HepG2 (cell line): ENCODE data around the gene COASY. TPM values are rescaled to one million over a fixed set of nuclear protein-coding genes. Genes with fewer than 3 reads are reported as not detected.

Experiments used
- AHR ChIP-seq: IDR thresholded peaks from 2 replicates; pipeline ENCODE4 v1.6.1; 2018; ENCODE audit warnings: missing genetic modification reagents, missing compliant biosample characterization
- ARID2 ChIP-seq: sonication (generic); formaldehyde crosslinking; IDR thresholded peaks from 2 replicates; pipeline ENCODE4 v1.8.1; 2022; ENCODE audit warnings: mild to moderate bottlenecking, missing genetic modification reagents, borderline replicate concordance
- BCLAF1 ChIP-seq: fragments of 450-650 bp; IDR thresholded peaks from 2 replicates; pipeline ENCODE4 v1.6.1; 2017; ENCODE audit warnings: mild to moderate bottlenecking
- CEBPZ ChIP-seq: IDR thresholded peaks from 2 replicates; pipeline ENCODE4 v1.6.1; 2012; ENCODE audit warnings: low read length, improper control_type of control experiment
- CHCHD3 ChIP-seq: sonication (generic); formaldehyde crosslinking; IDR thresholded peaks from 2 replicates; pipeline ENCODE4 v1.8.0; 2022; ENCODE audit warnings: mild to moderate bottlenecking, missing genetic modification reagents, moderate library complexity
- GFI1 ChIP-seq: sonication (generic); formaldehyde crosslinking; IDR thresholded peaks from 2 replicates; pipeline ENCODE4 v1.5.0; 2020; ENCODE audit warnings: missing genetic modification reagents, mild to moderate bottlenecking, borderline replicate concordance
- GLI4 ChIP-seq: sonication (generic); formaldehyde crosslinking; IDR thresholded peaks from 2 replicates; pipeline ENCODE4 v1.5.1; 2020; ENCODE audit warnings: missing genetic modification reagents, mild to moderate bottlenecking, moderate library complexity, borderline replicate concordance
- HIVEP1 ChIP-seq: sonication (generic); formaldehyde crosslinking; IDR thresholded peaks from 2 replicates; pipeline ENCODE4 v1.4.0; 2020; ENCODE audit warnings: mild to moderate bottlenecking, missing genetic modification reagents
- JARID2 ChIP-seq: sonication (generic); formaldehyde crosslinking; IDR thresholded peaks from 2 replicates; pipeline ENCODE4 v1.8.1; 2023; ENCODE audit warnings: missing genetic modification reagents, inconsistent platforms; ENCODE audit not compliant: insufficient replicate concordance
- LCORL ChIP-seq, 2 experiments: fragments of 450-650 bp in 1 of 2; sonication (generic) in 1 of 2; formaldehyde crosslinking in 1 of 2; IDR thresholded peaks; 2 replicates each; pipeline versions ENCODE4 v1.5.0 to v1.6.1; 2017 to 2020; ENCODE audit warnings: antibody characterized with exemption in 1 of 2, missing genetic modification reagents in 1 of 2
- NFE2L2 ChIP-seq: fragments of 150-350 bp; IDR thresholded peaks from 2 replicates; pipeline ENCODE4 v1.6.1; 2014; ENCODE audit warnings: low read length
- PREB ChIP-seq: sonication (generic); formaldehyde crosslinking; IDR thresholded peaks from 2 replicates; pipeline ENCODE4 v1.4.0; 2020; ENCODE audit warnings: missing genetic modification reagents
- SAP130 ChIP-seq: IDR thresholded peaks from 2 replicates; pipeline ENCODE4 v1.6.1; 2016; ENCODE audit warnings: low read depth
- SATB2 ChIP-seq: sonication (generic); formaldehyde crosslinking; IDR thresholded peaks from 2 replicates; pipeline ENCODE4 v1.5.0; 2020; ENCODE audit warnings: missing genetic modification reagents
- SIN3A ChIP-seq: IDR thresholded peaks from 2 replicates; pipeline ENCODE4 v1.6.1; 2011; ENCODE audit warnings: low read depth, mild to moderate bottlenecking, control low read depth, low read length, borderline replicate concordance
- SIX1 ChIP-seq: sonication (generic); formaldehyde crosslinking; IDR thresholded peaks from 2 replicates; pipeline ENCODE4 v1.4.0; 2020; ENCODE audit warnings: missing genetic modification reagents, borderline replicate concordance
- SOX6 ChIP-seq, 2 experiments: fragments of 450-650 bp in 1 of 2; sonication (generic) in 1 of 2; formaldehyde crosslinking in 1 of 2; IDR thresholded peaks; 2 replicates each; pipeline versions ENCODE4 v1.4.0 to v1.6.1; 2017 to 2020; ENCODE audit warnings: antibody characterized with exemption in 1 of 2, mild to moderate bottlenecking in 1 of 2, missing genetic modification reagents in 1 of 2
- TFAP4 ChIP-seq: sonication (generic); IDR thresholded peaks from 2 replicates; pipeline ENCODE4 v1.6.1; 2016; ENCODE audit warnings: low read depth, borderline replicate concordance
- YEATS4 ChIP-seq: sonication (generic); formaldehyde crosslinking; IDR thresholded peaks from 2 replicates; pipeline ENCODE4 v1.4.0; 2020; ENCODE audit warnings: missing genetic modification reagents, borderline replicate concordance
- ZNF138 ChIP-seq: sonication (generic); formaldehyde crosslinking; IDR thresholded peaks from 2 replicates; pipeline ENCODE4 v1.5.0; 2020; ENCODE audit warnings: mild to moderate bottlenecking, low read depth, missing genetic modification reagents
- ZNF24 ChIP-seq: fragments of 450-650 bp; IDR thresholded peaks from 2 replicates; pipeline ENCODE4 v1.6.1; 2017; ENCODE audit warnings: antibody characterized with exemption, mild to moderate bottlenecking
- ZNF354B ChIP-seq: sonication (generic); formaldehyde crosslinking; IDR thresholded peaks from 2 replicates; pipeline ENCODE4 v1.8.0; 2022; ENCODE audit warnings: mild to moderate bottlenecking, missing genetic modification reagents
- ZNF430 ChIP-seq: sonication (generic); formaldehyde crosslinking; IDR thresholded peaks from 2 replicates; pipeline ENCODE4 v1.9.0; 2021; ENCODE audit warnings: mild to moderate bottlenecking, missing genetic modification reagents
- polyA plus RNA-seq, 8 experiments: library from polyadenylated mRNA; depleted of rRNA in 3 of 8; stranded (reverse) in 7 of 8; unstranded in 1 of 8; fragments of >200 nt; fragmentation: Illumina TruSeq in 4 of 8; extraction: Trizol in 4 of 8; gene quantifications; 2 replicates each; pipeline versions ENCODE4 v1.2.1 to v1.2.3, GENCODE V29; 2011 to 2016; ENCODE audit warnings: low read depth in 4 of 8, missing spikeins in 1 of 8, mixed read lengths in 1 of 8; ENCODE audit not compliant: insufficient read depth in 1 of 8
- total RNA-seq, 5 experiments: library from RNA; depleted of rRNA; stranded (reverse); fragments of >200 nt; fragmentation: Illumina TruSeq; extraction: Trizol; gene quantifications; 2 replicates each; pipeline ENCODE4 v1.2.3, GENCODE V29; 2016; ENCODE audit warnings: low read depth in 1 of 5

The COASY gene
- total and polyA plus RNA-seq, 2 of the 13 experiments (the other 11 are each of a cell fraction or from before 2014, with no cell fraction given): 90.7 to 125 TPM

GRCh38 chr17:42561897-42562387 lies at the start of gene COASY (continued):
- TF ChIP-seq ZNF24 (0 out of 2 replicates have a peak, but pooled peaks have one; percentile 10), SIX1 (CRISPR knock-in tag) (peak; percentile 55; the same call in 1 of the 2 replicates), GFI1 (CRISPR knock-in tag) (no peak), ZNF138 (CRISPR knock-in tag) (no peak; the same call in 1 of the 2 replicates), SATB2 (CRISPR knock-in tag) (no peak), CHCHD3 (CRISPR knock-in tag) (no peak), NFE2L2 (peak; percentile 1; the same call in 1 of the 2 replicates), BCLAF1 (no peak), ZNF430 (CRISPR knock-in tag) (peak; percentile 89), SIN3A (peak; percentile 98), GLI4 (no peak), ARID2 (CRISPR knock-in tag) (peak; percentile 65; the same call in 1 of the 2 replicates), SOX6 (IDR thresholded peaks at IDR 0.05) (no peak), SOX6 (CRISPR knock-in tag; IDR thresholded peaks at IDR 0.05) (peak; percentile 26), LCORL (IDR thresholded peaks at IDR 0.05) (no peak), LCORL (CRISPR knock-in tag; IDR thresholded peaks at IDR 0.05) (peak; percentile 74; the same call in 1 of the 2 replicates), ZNF354B (CRISPR knock-in tag) (no peak), AHR (no peak; the same call in 1 of the 2 replicates), YEATS4 (peak; percentile 88), SAP130 (CRISPR knock-in tag) (peak; percentile 99), PREB (CRISPR knock-in tag) (no peak), CEBPZ (no peak), JARID2 (peak; percentile 47), TFAP4 (peak; percentile 75), HIVEP1 (CRISPR knock-in tag) (no peak)
